ENCODE data around the gene GALNT10.
A peak's percentile ranks its signal among the peaks of the same experiment; 100 is the strongest.

GALNT10 gene

DNA sequence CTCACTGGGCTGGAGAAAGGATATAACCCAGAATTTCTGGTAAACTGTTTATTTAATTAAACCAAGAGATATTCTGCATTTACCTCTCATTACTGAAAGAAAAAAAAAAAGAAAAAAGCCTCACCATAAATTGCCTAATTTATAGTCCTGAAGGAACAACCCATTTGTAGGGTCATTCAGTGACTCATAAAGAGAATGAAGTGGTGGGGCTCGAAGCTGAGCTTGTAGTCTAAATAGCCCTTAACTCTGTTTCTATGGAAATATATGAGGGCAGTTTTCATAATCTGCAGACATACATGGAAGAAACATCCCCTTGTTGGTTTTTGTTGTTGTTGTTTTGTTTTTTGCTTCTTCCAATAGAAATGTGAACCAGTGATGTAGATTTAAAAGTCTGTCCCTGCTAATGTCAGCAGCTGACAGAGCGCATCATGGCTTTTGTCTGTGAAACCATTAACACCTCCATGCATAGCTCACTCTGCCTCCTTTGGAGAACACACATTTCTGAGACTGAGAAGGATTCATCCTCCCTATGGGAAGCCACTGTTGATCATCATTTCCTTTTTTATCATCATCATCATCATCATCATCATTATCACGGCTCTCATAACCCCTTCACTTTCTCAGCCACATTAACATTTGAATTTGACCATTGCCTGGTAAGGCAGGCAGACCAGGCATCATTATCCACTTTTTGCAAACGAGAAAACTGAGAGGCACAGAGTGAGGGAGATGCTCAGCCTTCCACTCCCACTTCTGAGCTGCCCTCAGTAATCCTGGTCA, 187.4 kb downstream of the GALNT10 start:
- DNase-seq (ENCODE audit: low spot score), result no peak
- TF ChIP-seq, protein P1, sequence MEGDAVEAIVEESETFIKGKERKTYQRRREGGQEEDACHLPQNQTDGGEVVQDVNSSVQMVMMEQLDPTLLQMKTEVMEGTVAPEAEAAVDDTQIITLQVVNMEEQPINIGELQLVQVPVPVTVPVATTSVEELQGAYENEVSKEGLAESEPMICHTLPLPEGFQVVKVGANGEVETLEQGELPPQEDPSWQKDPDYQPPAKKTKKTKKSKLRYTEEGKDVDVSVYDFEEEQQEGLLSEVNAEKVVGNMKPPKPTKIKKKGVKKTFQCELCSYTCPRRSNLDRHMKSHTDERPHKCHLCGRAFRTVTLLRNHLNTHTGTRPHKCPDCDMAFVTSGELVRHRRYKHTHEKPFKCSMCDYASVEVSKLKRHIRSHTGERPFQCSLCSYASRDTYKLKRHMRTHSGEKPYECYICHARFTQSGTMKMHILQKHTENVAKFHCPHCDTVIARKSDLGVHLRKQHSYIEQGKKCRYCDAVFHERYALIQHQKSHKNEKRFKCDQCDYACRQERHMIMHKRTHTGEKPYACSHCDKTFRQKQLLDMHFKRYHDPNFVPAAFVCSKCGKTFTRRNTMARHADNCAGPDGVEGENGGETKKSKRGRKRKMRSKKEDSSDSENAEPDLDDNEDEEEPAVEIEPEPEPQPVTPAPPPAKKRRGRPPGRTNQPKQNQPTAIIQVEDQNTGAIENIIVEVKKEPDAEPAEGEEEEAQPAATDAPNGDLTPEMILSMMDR (IDR thresholded peaks at IDR 0.05; ENCODE audit: extremely low read depth, insufficient read depth, missing control alignments), result no peak
- in situ Hi-C loops (cut with MboI; ENCODE audit: low pct_unique_long_range_greater_than_20kb, low sequenced_read_pairs, unreplicated experiment), result no loop called here

DNA sequence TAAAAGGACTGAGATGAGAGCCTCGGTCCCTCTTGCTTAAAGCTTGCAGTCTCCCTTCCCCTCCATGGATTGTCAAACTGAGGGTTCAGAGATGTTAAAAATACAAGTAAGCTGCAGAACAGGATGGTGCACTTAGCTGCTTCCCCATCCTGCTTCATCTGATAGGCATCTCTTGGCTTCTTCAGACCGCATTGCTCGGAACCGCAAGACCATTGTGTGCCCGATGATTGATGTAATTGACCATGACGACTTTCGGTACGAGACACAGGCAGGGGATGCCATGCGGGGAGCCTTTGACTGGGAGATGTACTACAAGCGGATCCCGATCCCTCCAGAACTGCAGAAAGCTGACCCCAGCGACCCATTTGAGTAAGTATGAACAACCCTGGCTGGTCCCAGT, 189.7 kb downstream of the GALNT10 start:
- TF ChIP-seq, protein P1 (IDR thresholded peaks at IDR 0.05; ENCODE audit: extremely low read depth, insufficient read depth, missing control alignments), result no peak
- no peak for DNase-seq (ENCODE audit: low spot score)
- in situ Hi-C loops (cut with MboI; ENCODE audit: low pct_unique_long_range_greater_than_20kb, low sequenced_read_pairs, unreplicated experiment), result no loop called here

DNA sequence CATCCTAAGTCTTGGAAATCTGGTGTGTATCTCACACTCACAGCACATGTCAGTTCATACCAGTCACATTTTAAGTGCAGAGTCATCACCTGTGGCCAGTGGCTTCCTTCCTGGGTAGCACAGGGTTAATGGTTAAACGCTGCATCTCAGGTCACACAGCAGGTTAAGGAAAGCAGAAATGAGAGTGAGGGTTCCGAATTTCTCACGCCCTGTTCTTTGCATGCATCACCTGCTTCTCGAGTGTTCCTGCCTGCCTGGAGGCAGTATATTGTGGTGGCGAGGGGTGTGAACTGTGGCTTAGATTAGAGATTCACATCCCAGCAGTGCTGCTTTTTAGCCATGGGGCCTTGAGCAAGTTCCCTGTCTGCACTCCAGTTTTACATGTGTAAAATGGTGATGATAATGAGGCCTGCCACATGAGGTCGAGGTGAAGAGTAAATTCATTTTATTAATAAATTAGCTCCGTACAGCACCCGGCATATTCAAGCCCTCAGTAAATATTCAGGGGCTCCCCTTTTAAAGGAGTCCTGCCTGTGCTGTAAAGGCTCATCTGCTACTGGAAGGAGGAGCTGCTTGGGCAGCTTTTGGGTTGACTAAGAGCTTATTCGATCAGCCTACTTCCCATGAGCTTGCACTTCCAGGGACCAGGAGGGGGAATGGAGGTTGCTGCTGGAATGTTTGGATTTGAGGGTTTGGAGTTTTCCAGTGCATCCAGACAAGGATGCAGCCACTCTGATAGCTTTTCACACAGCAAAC, 194.1 kb downstream of the GALNT10 start:
- in situ Hi-C loops (cut with MboI; ENCODE audit: low pct_unique_long_range_greater_than_20kb, low sequenced_read_pairs, unreplicated experiment), result no loop called here
- DNase-seq (ENCODE audit: low spot score), result peak; percentile 79
- TF ChIP-seq, protein P1 (IDR thresholded peaks at IDR 0.05; ENCODE audit: extremely low read depth, insufficient read depth, missing control alignments), result no peak

DNA sequence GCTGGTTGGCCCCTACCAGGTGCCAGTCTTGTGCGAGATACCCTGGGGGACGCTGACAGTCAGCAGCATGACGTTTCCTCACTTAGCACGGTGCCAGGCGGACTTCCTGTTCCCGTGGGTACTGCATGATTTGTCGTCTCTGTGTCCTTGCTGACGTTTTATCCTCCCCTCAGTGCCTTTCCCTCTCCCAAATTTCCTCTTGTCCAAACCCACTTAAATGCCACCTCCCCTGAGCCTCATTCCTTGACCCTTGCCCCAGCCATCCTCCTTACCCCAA, 194.6 kb downstream of the GALNT10 start:
- in situ Hi-C loops (cut with MboI; ENCODE audit: low pct_unique_long_range_greater_than_20kb, low sequenced_read_pairs, unreplicated experiment), result no loop called here
- TF ChIP-seq, protein P1 (IDR thresholded peaks at IDR 0.05; ENCODE audit: extremely low read depth, insufficient read depth, missing control alignments), result no peak
- no peak for DNase-seq (ENCODE audit: low spot score)

DNA sequence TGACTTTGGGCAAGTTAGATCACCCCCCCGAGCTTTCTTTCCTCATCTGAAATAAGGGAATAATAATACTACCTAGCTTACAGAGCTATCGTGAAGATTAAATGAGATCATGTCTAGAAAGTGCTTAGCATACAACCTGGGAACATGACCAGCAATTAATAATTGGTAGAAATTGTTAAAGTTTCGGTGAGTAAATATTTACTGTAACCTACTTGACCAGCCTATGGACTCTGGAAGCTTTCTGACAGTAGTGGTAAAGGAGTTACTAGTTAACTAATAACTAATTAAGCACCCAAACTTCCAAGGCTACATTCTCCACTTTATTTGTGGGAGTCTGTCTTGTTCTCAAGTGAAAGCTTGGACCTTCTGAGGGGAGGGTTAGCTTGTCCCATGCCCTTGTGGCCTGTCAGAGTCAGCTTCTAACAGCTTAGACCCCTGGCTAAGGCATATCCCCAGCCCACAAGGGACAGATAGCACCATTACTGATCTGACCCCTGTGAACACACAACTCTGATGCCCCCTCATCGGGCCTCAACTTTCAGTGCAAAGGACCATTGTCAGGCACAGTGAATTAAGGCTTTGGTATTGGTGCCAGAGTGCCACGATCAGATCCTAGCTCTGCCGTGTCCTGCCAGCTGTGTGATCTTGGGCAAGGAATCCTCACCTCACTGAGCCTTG, 196.6 kb downstream of the GALNT10 start:
- TF ChIP-seq, protein P1 (IDR thresholded peaks at IDR 0.05; ENCODE audit: extremely low read depth, insufficient read depth, missing control alignments), result no peak
- in situ Hi-C loops (cut with MboI; ENCODE audit: low pct_unique_long_range_greater_than_20kb, low sequenced_read_pairs, unreplicated experiment), result no loop called here
- no peak for DNase-seq (ENCODE audit: low spot score)

DNA sequence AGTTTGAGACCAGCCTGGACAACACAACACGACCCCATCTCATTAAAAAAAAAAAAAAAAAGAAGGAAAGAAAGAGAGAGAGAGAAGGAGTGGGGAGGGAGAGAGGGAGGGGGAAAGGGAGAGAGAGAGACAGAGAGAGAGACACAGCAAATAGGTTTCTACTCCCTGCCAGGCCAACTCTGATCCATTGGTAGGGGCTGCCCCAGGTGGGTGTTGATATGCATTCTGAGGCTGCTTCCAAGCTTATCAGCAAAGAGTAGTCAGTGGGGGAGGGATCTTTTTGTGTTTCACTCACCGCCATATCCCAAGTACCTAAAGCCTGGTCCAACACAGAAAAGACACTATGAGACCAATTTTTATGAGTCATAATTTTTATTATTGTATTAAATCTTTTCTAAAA, 198.3 kb downstream of the GALNT10 start:
- TF ChIP-seq, protein P1 (IDR thresholded peaks at IDR 0.05; ENCODE audit: extremely low read depth, insufficient read depth, missing control alignments), result no peak
- DNase-seq (ENCODE audit: low spot score), result no peak
- in situ Hi-C loops (cut with MboI; ENCODE audit: low pct_unique_long_range_greater_than_20kb, low sequenced_read_pairs, unreplicated experiment), result no loop called here

Measured in GM13977 (cell line).